ENCODE data around the gene ZNF816.

Gene ZNF816

GRCh38 chr19:52962394-52963246 is at the start of gene ZNF816:
Gene ZNF816, minus strand, starts transcription at chr19:52962881. Its CDS starts 6,792 bp downstream, at chr19:52956089.
- no peaks in the 10 kb centered on the region for H3K9me2 ChIP-seq (replicated peaks; ENCODE audit: insufficient read depth, low read length)
- TF ChIP-seq CTCF (IDR thresholded peaks at IDR 0.05; ENCODE audit: low read length) (no peak), EZH2phosphoT487 (IDR thresholded peaks at IDR 0.05; ENCODE audit: low read length) (no peak), EZH2 (optimal IDR thresholded peaks at IDR 0.05; ENCODE audit: low read depth, low read length) (no peak)
- H3K9ac ChIP-seq (ENCODE audit: low read length), result no peak within 1 kb of the TSS
- peak; percentile 60 for DNase-seq
- H3F3A ChIP-seq (ENCODE audit: insufficient read depth, low read length), result no peaks in the 10 kb centered on the region
- H3K79me2 ChIP-seq (ENCODE audit: low read length), result no peaks in the 10 kb centered on the region
- H3K36me3 ChIP-seq (replicated peaks; ENCODE audit: insufficient read depth, low read length), result no peaks in the 10 kb centered on the region
- H3K27me3 ChIP-seq (replicated peaks; ENCODE audit: insufficient read depth, low read length), result no peaks in the 10 kb centered on the region
- no peaks in the 10 kb centered on the region for H4K20me1 ChIP-seq (ENCODE audit: insufficient read depth, low read length)
- H3K4me2 ChIP-seq (ENCODE audit: low read depth, low read length), result peak within 1 kb of the TSS; percentile 25; the same call in 1 of the 2 replicates
- no peaks in the 10 kb centered on the region for H3K9me3 ChIP-seq (replicated peaks; ENCODE audit: insufficient read depth, low read length)
- no peaks in the 10 kb centered on the region for H3K4me1 ChIP-seq (ENCODE audit: low read length)
- H3K4me3 ChIP-seq (ENCODE audit: low read length), result peak within 1 kb of the TSS; percentile 43; the same call in 1 of the 2 replicates
- no peak within 1 kb of the TSS for H2AFZ ChIP-seq (ENCODE audit: low read length)
- H3K27ac ChIP-seq (ENCODE audit: low read length), result no peak within 1 kb of the TSS

GRCh38 chr19:53012006-53012405 is 49.3 kb upstream of the ZNF816 start:
- TF ChIP-seq EZH2 (optimal IDR thresholded peaks at IDR 0.05; ENCODE audit: low read depth, low read length), result no peak
- no peak for TF ChIP-seq EZH2phosphoT487 (IDR thresholded peaks at IDR 0.05; ENCODE audit: low read length)
- no peak for TF ChIP-seq CTCF (IDR thresholded peaks at IDR 0.05; ENCODE audit: low read length)
- no peak overlapping the region for H3K4me3 ChIP-seq (ENCODE audit: low read length)
- no peak overlapping the region for H3K9ac ChIP-seq (ENCODE audit: low read length)

GRCh38 chr19:53010494-53010893 is 47.8 kb upstream of the ZNF816 start:
- Histone ChIP-seq H3F3A (ENCODE audit: insufficient read depth, low read length) (no peaks in the 10 kb centered on the region), H3K9ac (ENCODE audit: low read length) (no peak overlapping the region), H3K36me3 (replicated peaks; ENCODE audit: insufficient read depth, low read length) (no peaks in the 10 kb centered on the region), H3K79me2 (ENCODE audit: low read length) (no peaks in the 10 kb centered on the region), H3K4me3 (ENCODE audit: low read length) (no peak overlapping the region), H3K27me3 (replicated peaks; ENCODE audit: insufficient read depth, low read length) (no peaks in the 10 kb centered on the region), H3K27ac (ENCODE audit: low read length) (no peak overlapping the region), H3K4me1 (ENCODE audit: low read length) (no peaks in the 10 kb centered on the region), H3K9me3 (replicated peaks; ENCODE audit: insufficient read depth, low read length) (no peaks in the 10 kb centered on the region), H2AFZ (ENCODE audit: low read length) (no peak overlapping the region), H3K9me2 (replicated peaks; ENCODE audit: insufficient read depth, low read length) (no peaks in the 10 kb centered on the region), H4K20me1 (ENCODE audit: insufficient read depth, low read length) (no peaks in the 10 kb centered on the region), H3K4me2 (ENCODE audit: low read depth, low read length) (no peak overlapping the region)
- TF ChIP-seq EZH2phosphoT487 (IDR thresholded peaks at IDR 0.05; ENCODE audit: low read length), result no peak
- TF ChIP-seq CTCF (IDR thresholded peaks at IDR 0.05; ENCODE audit: low read length), result no peak
- TF ChIP-seq EZH2 (optimal IDR thresholded peaks at IDR 0.05; ENCODE audit: low read depth, low read length), result no peak
- DNase-seq, result no peak

More at GRCh38 chr19:53012006-53012405, 49.3 kb upstream of the ZNF816 start:
- no peaks in the 10 kb centered on the region for H3K9me2 ChIP-seq (replicated peaks; ENCODE audit: insufficient read depth, low read length)
- H3K4me1 ChIP-seq (ENCODE audit: low read length), result no peaks in the 10 kb centered on the region
- H3K27ac ChIP-seq (ENCODE audit: low read length), result no peak overlapping the region
- no peak overlapping the region for H3K4me2 ChIP-seq (ENCODE audit: low read depth, low read length)
- no peak for DNase-seq
- H3K36me3 ChIP-seq (replicated peaks; ENCODE audit: insufficient read depth, low read length), result no peaks in the 10 kb centered on the region
- no peaks in the 10 kb centered on the region for H3K79me2 ChIP-seq (ENCODE audit: low read length)
- no peaks in the 10 kb centered on the region for H3F3A ChIP-seq (ENCODE audit: insufficient read depth, low read length)
- H3K9me3 ChIP-seq (replicated peaks; ENCODE audit: insufficient read depth, low read length), result no peaks in the 10 kb centered on the region
- no peaks in the 10 kb centered on the region for H3K27me3 ChIP-seq (replicated peaks; ENCODE audit: insufficient read depth, low read length)
- no peaks in the 10 kb centered on the region for H4K20me1 ChIP-seq (ENCODE audit: insufficient read depth, low read length)
- H2AFZ ChIP-seq (ENCODE audit: low read length), result no peak overlapping the region
